HepG2 (cell line): ENCODE measurements around the gene C1orf146. TPM values are rescaled to one million over a fixed set of nuclear protein-coding genes. Genes with fewer than 3 reads are reported as not detected.
"Not testable (repeated sequence)": the region's sequence is repeated elsewhere in the genome, so short reads cannot be mapped to it uniquely, and the experiment has no call there.

ENCODE experiments used
- ATAC-seq: fragments of 200-7000 bp; cut with Tn5 transposase; 3 replicates; pipeline ENCODE4 v1.9.1; 2020; ENCODE audit warnings: mild to moderate bottlenecking, moderate library complexity
- BruUV-seq: library from RNA; stranded (reverse); fragments of 400-500 nt; replicated peaks from 2 replicates; lab custom pipeline; 2021; lab: Mats Ljungman, UMichigan
- CTCF ChIA-PET: fragments of 300-600 bp; formaldehyde crosslinking; extraction: SDS; loops from one replicate; lab custom pipeline; 2021; ENCODE audit warnings: low total read pairs, inconsistent platforms, low intra/inter-chr PET ratio; lab: Yijun Ruan, JAX
- POLR2A ChIA-PET: fragments of 350-600 bp; sonication (Branson Sonifier 250); formaldehyde crosslinking; loops from one replicate; lab custom pipeline; 2020; ENCODE audit warnings: antibody characterized with exemption, inconsistent platforms; lab: Yijun Ruan, JAX
- DNase-seq: peaks from one replicate; pipeline ENCODE4 v3.0.0-alpha.2; 2015; ENCODE audit warnings: low spot score
- FAIRE-seq: peaks from 3 replicates; lab custom pipeline; 2011; peaks lifted over from hg19 to GRCh38; lab: Jason Lieb, UNC
- H2AFZ ChIP-seq: one replicate; pipeline ENCODE4 v1.6.1; 2011; ENCODE audit warnings: low read length, inconsistent platforms
- H3K27ac ChIP-seq: fragments of 300-600 bp; 3 replicates; pipeline ENCODE4 v1.8.0; 2011; ENCODE audit warnings: mixed run types, mild to moderate bottlenecking, mixed read lengths, low read length, inconsistent platforms; ENCODE audit not compliant: insufficient read depth; ENCODE audit errors: extremely low read length
- H3K27me3 ChIP-seq, 2 experiments: fragments of 200-600 bp in 1 of 2; 2 replicates in 1 of 2; 3 replicates in 1 of 2; pipeline versions ENCODE4 v1.6.0 to v1.8.0; 2011; ENCODE audit warnings: low read length in 2 of 2, mild to moderate bottlenecking in 2 of 2, moderate library complexity in 2 of 2, inconsistent platforms in 1 of 2; ENCODE audit not compliant: insufficient read depth in 2 of 2, control insufficient read depth in 1 of 2
- H3K36me3 ChIP-seq, 2 experiments: fragments of 200-600 bp in 1 of 2; replicated peaks in 1 of 2; 2 replicates in 1 of 2; 3 replicates in 1 of 2; pipeline versions ENCODE4 v1.5.1 to v1.8.0; 2011; ENCODE audit warnings: low read length in 2 of 2, inconsistent platforms in 1 of 2; ENCODE audit not compliant: insufficient read depth in 2 of 2, control insufficient read depth in 1 of 2
- H3K4me1 ChIP-seq: 2 replicates; pipeline ENCODE4 v1.5.1; 2012; ENCODE audit warnings: low read length, inconsistent platforms; ENCODE audit not compliant: insufficient read depth
- H3K4me2 ChIP-seq: 2 replicates; pipeline ENCODE4 v1.6.0; 2011; ENCODE audit warnings: low read depth, low read length, inconsistent platforms
- H3K4me3 ChIP-seq, 3 experiments: fragments of 200-600 bp in 1 of 3; sonication (generic), shearing (Covaris generic) in 1 of 3; replicated peaks in 1 of 3; 2 replicates each; pipeline ENCODE4 v1.5.1; 2011 to 2016; ENCODE audit warnings: low read length in 3 of 3, inconsistent platforms in 2 of 3, low read depth in 2 of 3, mild to moderate bottlenecking in 2 of 3, control low read depth in 1 of 3, mixed read lengths in 1 of 3; ENCODE audit not compliant: insufficient read depth in 1 of 3
- H3K79me2 ChIP-seq: one replicate; pipeline ENCODE4 v1.6.1; 2011; ENCODE audit warnings: low read length, inconsistent platforms; ENCODE audit not compliant: insufficient read depth
- H3K9ac ChIP-seq: 2 replicates; pipeline ENCODE4 v1.6.0; 2011; ENCODE audit warnings: mild to moderate bottlenecking, low read depth, low read length, inconsistent platforms; ENCODE audit not compliant: insufficient read depth
- H3K9me3 ChIP-seq: 2 replicates; pipeline ENCODE4 v1.5.1; 2012; ENCODE audit warnings: mild to moderate bottlenecking, low read length
- H4K20me1 ChIP-seq: 2 replicates; pipeline ENCODE4 v1.6.0; 2011; ENCODE audit warnings: inconsistent platforms, mild to moderate bottlenecking, low read length, moderate library complexity; ENCODE audit not compliant: insufficient read depth
- AGO1 ChIP-seq: fragments of 200-400 bp; formaldehyde crosslinking; IDR thresholded peaks from 2 replicates; pipeline ENCODE4 v1.6.1; 2017; ENCODE audit warnings: mild to moderate bottlenecking, low read depth, low read length, moderate library complexity; ENCODE audit not compliant: poor library complexity, severe bottlenecking
- ATF7 ChIP-seq, 2 experiments: fragments of 450-650 bp in 1 of 2; sonication (generic) in 1 of 2; formaldehyde crosslinking in 1 of 2; IDR thresholded peaks; 2 replicates each; pipeline versions ENCODE4 v1.4.0 to v1.6.1; 2016 to 2020; ENCODE audit warnings: antibody characterized with exemption in 1 of 2, mild to moderate bottlenecking in 1 of 2, missing genetic modification reagents in 1 of 2
- HNRNPUL1 ChIP-seq: fragments of 200-400 bp; formaldehyde crosslinking; IDR thresholded peaks from 2 replicates; pipeline ENCODE4 v1.6.1; 2017; ENCODE audit warnings: low read depth, mild to moderate bottlenecking, low read length, moderate library complexity
- RERE ChIP-seq: IDR thresholded peaks from 2 replicates; pipeline ENCODE4 v1.6.1; 2016; ENCODE audit warnings: low read depth, missing genetic modification reagents, missing compliant biosample characterization
- TRIM24 ChIP-seq: sonication (generic); formaldehyde crosslinking; IDR thresholded peaks from 2 replicates; pipeline ENCODE4 v1.8.0; 2022; ENCODE audit warnings: mild to moderate bottlenecking, missing genetic modification reagents
- ZBTB38 ChIP-seq: sonication (generic); formaldehyde crosslinking; IDR thresholded peaks from 2 replicates; pipeline ENCODE4 v1.5.1; 2020; ENCODE audit warnings: mild to moderate bottlenecking, missing genetic modification reagents
- ZBTB7B ChIP-seq: sonication (generic); formaldehyde crosslinking; IDR thresholded peaks from 2 replicates; pipeline ENCODE4 v1.4.0; 2020; ENCODE audit warnings: missing genetic modification reagents
- ZNF629 ChIP-seq: sonication (generic); formaldehyde crosslinking; conservative IDR thresholded peaks from 2 replicates; pipeline ENCODE4 v1.5.0; 2020; ENCODE audit warnings: missing genetic modification reagents
- ZNF788 ChIP-seq: sonication (generic); formaldehyde crosslinking; IDR thresholded peaks from 2 replicates; pipeline ENCODE4 v1.5.0; 2020; ENCODE audit warnings: mild to moderate bottlenecking, missing genetic modification reagents, borderline replicate concordance
- WGBS: methylation state at CpG from one replicate; pipeline ENCODE4 v1.1.6; 2017; ENCODE audit warnings: low lambda C conversion rate; 5-methylcytosine and 5-hydroxymethylcytosine counted together
- in situ Hi-C: cut with HindIII; loops from 2 replicates; pipeline ENCODE4 v1.10.0; 2017; ENCODE audit warnings: low pct_unique_long_range_greater_than_20kb; ENCODE audit not compliant: extremely low pct_ligation_motif_present
- intact Hi-C: fragments of 100-400 bp; cut with micrococcal nuclease; formaldehyde crosslinking; loops from one replicate; pipeline ENCODE4 v1.10.0; 2022; ENCODE audit not compliant: unreplicated experiment
- polyA plus RNA-seq, 8 experiments: library from polyadenylated mRNA; depleted of rRNA in 3 of 8; stranded (reverse) in 7 of 8; unstranded in 1 of 8; fragments of >200 nt; fragmentation: Illumina TruSeq in 4 of 8; extraction: Trizol in 4 of 8; gene quantifications; 2 replicates each; pipeline versions ENCODE4 v1.2.1 to v1.2.3, GENCODE V29; 2011 to 2016; ENCODE audit warnings: low read depth in 4 of 8, missing spikeins in 1 of 8, mixed read lengths in 1 of 8; ENCODE audit not compliant: insufficient read depth in 1 of 8
- total RNA-seq, 5 experiments: library from RNA; depleted of rRNA; stranded (reverse); fragments of >200 nt; fragmentation: Illumina TruSeq; extraction: Trizol; gene quantifications; 2 replicates each; pipeline ENCODE4 v1.2.3, GENCODE V29; 2016; ENCODE audit warnings: low read depth in 1 of 5

C1orf146 gene
- total and polyA plus RNA-seq, 2 of the 13 experiments (the other 11 are each of a cell fraction or from before 2014, with no cell fraction given), result not detected

- TF ChIP-seq RERE (CRISPR knock-in tag), result no peak
Measured at GRCh38 chr1:92276082-92276481, 58.4 kb downstream of the C1orf146 start (continued).

GRCh38 chr1:92277105-92277723 lies 59.5 kb downstream of the C1orf146 start:
- intact Hi-C loops (no loop called here), in situ Hi-C loops (no loop called here)
- peaks cover 6 to 35% of the 10 kb centered on the region in 2 experiments for H3K36me3 ChIP-seq
- H3K27me3 ChIP-seq, result no peaks in the 10 kb centered on the region
- no peak overlapping the region for H3K4me2 ChIP-seq
- FAIRE-seq (no peak), ATAC-seq (no peak), DNase-seq (no peak)
- WGBS, result 98% methylated on average over 4 of the region's 4 CpGs
- no peak overlapping the region for H3K4me3 ChIP-seq
- no peak overlapping the region for H2AFZ ChIP-seq
- H3K9ac ChIP-seq, result no peak overlapping the region
- H4K20me1 ChIP-seq, result no peaks in the 10 kb centered on the region
- no peaks in the 10 kb centered on the region for H3K79me2 ChIP-seq
- TF ChIP-seq ZBTB7B (no peak), ZNF788 (CRISPR knock-in tag) (no peak), ZNF629 (CRISPR knock-in tag) (no peak), TRIM24 (CRISPR knock-in tag) (no peak), ATF7 (IDR thresholded peaks at IDR 0.05) (peak; percentile 21; the same call in 1 of the 2 replicates), ATF7 (CRISPR knock-in tag; IDR thresholded peaks at IDR 0.05) (no peak), ZBTB38 (no peak), AGO1 (no peak), HNRNPUL1 (no peak)
- ChIA-PET POLR2A (no interaction called here), CTCF (no interaction called here)
- BruUV-seq, result no TSS peak
- no peaks in the 10 kb centered on the region for H3K9me3 ChIP-seq
- H3K4me1 ChIP-seq, result no peaks in the 10 kb centered on the region
- no peak overlapping the region for H3K27ac ChIP-seq

GRCh38 chr1:92279781-92280180 lies 62.1 kb downstream of the C1orf146 start:
- WGBS, result 95% methylated on average over 8 of the region's 15 CpGs
- not testable (repeated sequence) for H3K9ac ChIP-seq

More at GRCh38 chr1:92279781-92280180, 62.1 kb downstream of the C1orf146 start:
- H3K27me3 ChIP-seq, H3K27ac ChIP-seq, DNase-seq, ATAC-seq, H3K4me1 ChIP-seq, H3K9me3 ChIP-seq, H3K4me3 ChIP-seq, POLR2A ChIA-PET, CTCF ChIA-PET, FAIRE-seq, H4K20me1 ChIP-seq, BruUV-seq, H3K4me2 ChIP-seq, H2AFZ ChIP-seq, H3K79me2 ChIP-seq, intact Hi-C loops, in situ Hi-C loops: not testable (repeated sequence)
- peaks cover 6 to 22% of the 10 kb centered on the region in 2 experiments; a peak in 3 of 5 replicates for H3K36me3 ChIP-seq
